HG03575 (cell line): Measurements from ENCODE around the gene COLQ.
"Not testable (repeated sequence)": the region's sequence is repeated elsewhere in the genome, so short reads cannot be mapped to it uniquely, and the experiment has no call there.

Experiments used
- ATAC-seq: cut with Tn5 transposase; IDR thresholded peaks from one replicate; pipeline ENCODE4 v1.9.1; 2021; ENCODE audit not compliant: unreplicated experiment, insufficient number of reproducible peaks, low FRiP score; ENCODE audit errors: extremely low read depth

COLQ gene

GRCh38 chr3:15439476-15439875 is 82.0 kb downstream of the COLQ start:
- ATAC-seq = no peak

- no peak for ATAC-seq
Measured at GRCh38 chr3:15438983-15439382, 82.5 kb downstream of the COLQ start.

- no peak for ATAC-seq
Measured at GRCh38 chr3:15436246-15436645, 85.3 kb downstream of the COLQ start.

- no peak for ATAC-seq
Measured at GRCh38 chr3:15434756-15435155, 86.8 kb downstream of the COLQ start.

- no peak for ATAC-seq
Measured at GRCh38 chr3:15433531-15433930, 88.0 kb downstream of the COLQ start.

- no peak for ATAC-seq
Measured at GRCh38 chr3:15431256-15431837, 90.2 kb downstream of the COLQ start.

- ATAC-seq = no peak
Measured at GRCh38 chr3:15430624-15431023, 90.9 kb downstream of the COLQ start.

- ATAC-seq = no peak
Measured at GRCh38 chr3:15429080-15429479, 92.4 kb downstream of the COLQ start.

- no peak for ATAC-seq
Measured at GRCh38 chr3:15428539-15428938, 93.0 kb downstream of the COLQ start.

GRCh38 chr3:15427981-15428380 is 93.5 kb downstream of the COLQ start:
- no peak for ATAC-seq

- no peak for ATAC-seq
Measured at GRCh38 chr3:15427182-15427880, 94.2 kb downstream of the COLQ start, which contains the start of the genes EAF1 and METTL6. Gene EAF1 (plus strand): TSS chr3:15427598. CDS start chr3:15427780, 182 bp downstream. Gene METTL6 (minus strand): TSS chr3:15427544. CDS start chr3:15426511, 1,033 bp downstream.

GRCh38 chr3:15426579-15427118 is 94.9 kb downstream of the COLQ start:
- ATAC-seq = no peak

GRCh38 chr3:15420871-15421270 is 100.6 kb downstream of the COLQ start:
- no peak for ATAC-seq

GRCh38 chr3:15410966-15411365 is 110.5 kb downstream of the COLQ start:
- ATAC-seq = not testable (repeated sequence)

GRCh38 chr3:15409774-15410173 is 111.7 kb downstream of the COLQ start:
- no peak for ATAC-seq

- ATAC-seq = no peak
Measured at GRCh38 chr3:15409239-15409638, 112.3 kb downstream of the COLQ start.

GRCh38 chr3:15405448-15406050 is 116.0 kb downstream of the COLQ start:
- no peak for ATAC-seq

- no peak for ATAC-seq
Measured at GRCh38 chr3:15404767-15405166, 116.7 kb downstream of the COLQ start.

- ATAC-seq = no peak
Measured at GRCh38 chr3:15403965-15404364, 117.5 kb downstream of the COLQ start.

- no peak for ATAC-seq
Measured at GRCh38 chr3:15403495-15403894, 118.0 kb downstream of the COLQ start.
